Astrocyte (in vitro differentiated cells and primary cell): ENCODE measurements around the gene CEND1. TPM values are rescaled to one million over a fixed set of nuclear protein-coding genes. Genes with fewer than 3 reads are reported as not detected.

Experiments used
- DNase-seq: peaks from one replicate; pipeline ENCODE4 v3.0.0-alpha.2; 2010; ENCODE audit warnings: low read depth
- FAIRE-seq: peaks from 2 replicates; lab custom pipeline; 2011; peaks lifted over from hg19 to GRCh38; lab: Jason Lieb, UNC
- H2AFZ ChIP-seq: 2 replicates; pipeline ENCODE4 v1.6.0; 2012; ENCODE audit warnings: low read depth, low read length, inconsistent platforms
- H3K27ac ChIP-seq: 2 replicates; pipeline ENCODE4 v1.5.1; 2011; ENCODE audit warnings: low read depth, low read length, inconsistent platforms
- H3K27me3 ChIP-seq: 2 replicates; pipeline ENCODE4 v1.6.0; 2011; ENCODE audit warnings: low read length, inconsistent platforms; ENCODE audit not compliant: insufficient read depth
- H3K36me3 ChIP-seq: 2 replicates; pipeline ENCODE4 v1.5.1; 2011; ENCODE audit warnings: low read length, inconsistent platforms; ENCODE audit not compliant: insufficient read depth
- H3K4me1 ChIP-seq: 2 replicates; pipeline ENCODE4 v1.5.1; 2011; ENCODE audit warnings: low read length, inconsistent platforms; ENCODE audit not compliant: insufficient read depth
- H3K4me2 ChIP-seq: 2 replicates; pipeline ENCODE4 v1.6.0; 2012; ENCODE audit warnings: low read length, inconsistent platforms
- H3K4me3 ChIP-seq: 2 replicates; pipeline ENCODE4 v1.5.1; 2011; ENCODE audit warnings: low read depth, mild to moderate bottlenecking, low read length, inconsistent platforms; ENCODE audit not compliant: insufficient read depth
- H3K79me2 ChIP-seq: 2 replicates; pipeline ENCODE4 v1.6.0; 2012; ENCODE audit warnings: mild to moderate bottlenecking, low read length, inconsistent platforms; ENCODE audit not compliant: insufficient read depth
- H3K9ac ChIP-seq: 2 replicates; pipeline ENCODE4 v1.6.0; 2012; ENCODE audit warnings: mild to moderate bottlenecking, low read length, inconsistent platforms
- H3K9me3 ChIP-seq: 2 replicates; pipeline ENCODE4 v1.5.1; 2012; ENCODE audit warnings: low read depth, mild to moderate bottlenecking, low read length, inconsistent platforms; ENCODE audit not compliant: insufficient read depth
- H4K20me1 ChIP-seq: 2 replicates; pipeline ENCODE4 v1.6.0; 2012; ENCODE audit warnings: low read length, inconsistent platforms; ENCODE audit not compliant: insufficient read depth
- H3K27ac Mint-ChIP-seq: one replicate; pipeline ENCODE4 v1.8.0; 2021; ENCODE audit warnings: mild to moderate bottlenecking, mixed read lengths; ENCODE audit not compliant: unreplicated experiment
- H3K27me3 Mint-ChIP-seq: one replicate; pipeline ENCODE4 v1.8.0; 2021; ENCODE audit warnings: low read depth, mixed read lengths; ENCODE audit not compliant: unreplicated experiment
- H3K36me3 Mint-ChIP-seq: one replicate; pipeline ENCODE4 v1.8.0; 2021; ENCODE audit warnings: low read depth, mixed read lengths; ENCODE audit not compliant: unreplicated experiment
- H3K4me1 Mint-ChIP-seq: one replicate; pipeline ENCODE4 v1.8.0; 2021; ENCODE audit warnings: low read depth, mixed read lengths; ENCODE audit not compliant: unreplicated experiment
- H3K4me3 Mint-ChIP-seq: one replicate; pipeline ENCODE4 v1.8.0; 2021; ENCODE audit warnings: mild to moderate bottlenecking, moderate library complexity, mixed read lengths; ENCODE audit not compliant: unreplicated experiment
- H3K9me3 Mint-ChIP-seq: one replicate; pipeline ENCODE4 v1.8.0; 2021; ENCODE audit warnings: mild to moderate bottlenecking, mixed read lengths; ENCODE audit not compliant: unreplicated experiment
- CTCF ChIP-seq: IDR thresholded peaks from 2 replicates; pipeline ENCODE4 v1.5.1; 2011; ENCODE audit warnings: low read depth, mild to moderate bottlenecking, inconsistent platforms, low read length, moderate library complexity; ENCODE audit not compliant: insufficient read depth
- EZH2 ChIP-seq: IDR thresholded peaks from 2 replicates; pipeline ENCODE4 v1.6.1; 2012; ENCODE audit warnings: mild to moderate bottlenecking, low read length, inconsistent platforms; ENCODE audit not compliant: insufficient read depth
- total RNA-seq: library from RNA; stranded (reverse); gene quantifications from 2 replicates; pipeline ENCODE4 v1.2.1, GENCODE V29; 2021

Gene CEND1
- total RNA-seq, 1 donor from 2014 or later: 0.59 TPM

DNA sequence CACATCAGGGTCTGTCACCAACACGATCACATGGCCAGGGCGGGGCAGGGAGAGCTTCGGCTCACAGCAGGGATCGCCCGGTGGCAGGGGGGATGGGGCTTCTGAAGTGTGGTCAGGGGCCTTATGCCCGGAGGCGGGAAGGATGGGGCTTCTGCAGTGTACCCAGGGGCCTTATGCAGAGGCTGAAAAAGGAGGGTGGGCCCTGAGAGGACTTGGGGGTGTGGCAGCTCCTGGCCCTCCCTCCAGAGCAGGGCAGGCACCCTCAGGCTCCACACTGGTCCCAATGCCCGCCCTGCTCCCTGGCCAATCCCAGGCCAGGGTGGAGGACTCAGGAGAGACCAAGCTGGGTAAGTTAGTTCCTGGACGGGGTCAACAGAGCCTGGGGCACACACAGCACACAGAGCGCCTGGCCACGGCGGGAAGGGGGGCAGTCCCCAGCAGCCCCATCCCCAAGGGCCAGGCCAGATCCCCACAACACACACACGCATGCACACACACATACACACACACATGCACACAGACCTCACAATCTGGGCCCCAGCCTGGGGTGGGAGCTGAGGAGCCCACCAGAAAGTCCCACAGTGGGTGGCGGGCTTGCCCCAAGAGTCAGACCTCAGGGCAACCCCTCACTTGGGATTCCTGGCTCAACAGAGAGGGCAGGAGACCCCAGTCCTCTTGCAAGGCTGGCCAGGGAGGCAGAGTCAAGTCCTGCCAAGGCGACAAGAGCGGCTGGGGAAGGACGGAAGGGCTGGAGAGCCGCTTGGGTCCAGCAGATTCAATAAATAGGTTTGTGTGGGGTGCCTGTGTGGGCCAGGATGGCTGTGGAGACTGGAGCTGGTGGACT is 1.1 kb upstream of the CEND1 start:
- Histone ChIP-seq H3K4me1 (peaks cover 3% of the 10 kb centered on the region), H2AFZ (no peak overlapping the region), H3K4me3 (no peak overlapping the region), H3K79me2 (peaks cover 3% of the 10 kb centered on the region), H3K36me3 (no peaks in the 10 kb centered on the region), H3K27ac (no peak overlapping the region), H3K9ac (no peak overlapping the region), H4K20me1 (peaks cover 38% of the 10 kb centered on the region), H3K9me3 (no peaks in the 10 kb centered on the region), H3K27me3 (no peaks in the 10 kb centered on the region), H3K4me2 (no peak overlapping the region)
- no peak for TF ChIP-seq CTCF
- no peak for TF ChIP-seq EZH2
- Mint-ChIP-seq H3K9me3 (no peaks in the 10 kb centered on the region), H3K27ac (no peak overlapping the region), H3K4me1 (no peaks in the 10 kb centered on the region), H3K4me3 (no peak overlapping the region), H3K27me3 (no peaks in the 10 kb centered on the region), H3K36me3 (peaks cover 2% of the 10 kb centered on the region)
- DNase-seq: no peak
- no peak for FAIRE-seq

GRCh38 chr11:788953-789940 is 643 bp downstream of the CEND1 start:
- DNase-seq (no peak), FAIRE-seq (no peak)
- Histone ChIP-seq H3K4me3 (peak overlapping the region; percentile 23), H3K4me1 (no peaks in the 10 kb centered on the region), H4K20me1 (peaks cover 22% of the 10 kb centered on the region), H3K4me2 (peak overlapping the region; percentile 55), H3K27me3 (no peaks in the 10 kb centered on the region), H3K9ac (no peak overlapping the region), H3K36me3 (no peaks in the 10 kb centered on the region), H2AFZ (no peak overlapping the region), H3K27ac (no peak overlapping the region), H3K9me3 (no peaks in the 10 kb centered on the region), H3K79me2 (no peaks in the 10 kb centered on the region)
- peaks cover 2% of the 10 kb centered on the region for H3K36me3 Mint-ChIP-seq
- no peaks in the 10 kb centered on the region for H3K27me3 Mint-ChIP-seq
- no peak for TF ChIP-seq CTCF
- TF ChIP-seq EZH2: no peak
- peak overlapping the region; percentile 18 for H3K27ac Mint-ChIP-seq
- no peaks in the 10 kb centered on the region for H3K9me3 Mint-ChIP-seq
- H3K4me1 Mint-ChIP-seq: no peaks in the 10 kb centered on the region
- no peak overlapping the region for H3K4me3 Mint-ChIP-seq
